Measurements from ENCODE around the gene FARP2.

DNA sequence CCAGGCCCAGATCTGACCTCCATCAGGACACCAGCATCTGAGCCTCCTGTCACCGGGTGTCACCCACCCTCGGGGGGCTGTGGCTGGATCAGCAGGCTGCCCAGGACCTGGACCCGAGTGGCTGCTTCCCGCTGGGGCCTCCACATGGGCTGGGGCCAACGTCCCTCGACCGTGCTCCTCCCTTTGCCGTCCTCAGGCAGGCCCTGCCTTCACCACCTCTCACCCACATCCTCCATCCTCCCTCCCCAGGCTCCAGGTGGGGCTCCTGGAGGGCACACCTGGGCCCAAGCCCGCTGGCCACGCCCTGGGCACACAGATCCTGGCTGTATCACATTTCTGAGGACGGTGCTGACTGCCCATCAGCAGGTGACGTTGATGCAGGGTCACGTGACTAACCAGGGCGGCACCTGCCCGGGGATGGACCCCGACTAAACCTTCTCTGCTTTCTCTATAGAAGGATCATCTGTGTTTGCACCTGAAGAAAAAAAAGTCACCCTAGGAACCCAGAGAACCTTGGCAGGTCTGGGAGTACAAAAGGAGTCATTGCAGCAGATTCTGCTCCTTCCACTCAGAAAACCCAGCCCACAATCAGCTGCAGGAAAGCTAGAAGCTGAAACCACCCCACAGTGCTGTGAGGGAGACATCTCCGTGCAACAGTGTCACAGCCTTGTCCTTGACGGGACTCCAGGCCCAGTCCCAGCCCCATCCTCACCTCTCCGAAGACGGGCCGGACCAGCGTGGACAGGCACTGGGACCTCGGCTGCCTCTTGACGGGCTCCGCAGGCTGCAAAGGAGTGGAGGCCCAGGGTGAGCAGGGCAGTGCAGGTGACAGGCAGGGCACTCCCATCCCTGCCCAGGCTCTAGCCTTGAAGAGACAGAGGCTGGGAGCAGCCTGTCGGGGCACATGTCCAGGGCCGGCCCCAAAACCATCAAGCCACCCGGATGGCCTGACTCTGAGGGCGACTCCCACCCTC lies 141.1 kb downstream of the FARP2 start:
- no peak for TF ChIP-seq CTCF (conservative IDR thresholded peaks at IDR 0.05; ENCODE audit: low read depth, low read length)
- no peak for TF ChIP-seq MAFK (IDR thresholded peaks at IDR 0.05; ENCODE audit: low read depth, low read length)
- no peak for TF ChIP-seq POLR2A (IDR thresholded peaks at IDR 0.05; ENCODE audit: low read depth, low read length)
- no peak for TF ChIP-seq CHD1 (IDR thresholded peaks at IDR 0.05; ENCODE audit: low read depth, low read length)
- no peak for TF ChIP-seq RFX5 (IDR thresholded peaks at IDR 0.05; ENCODE audit: low read depth, low read length)
- no peak for TF ChIP-seq CEBPB (IDR thresholded peaks at IDR 0.05; ENCODE audit: low read depth, low read length)
- no peak for TF ChIP-seq SMC3 (IDR thresholded peaks at IDR 0.05; ENCODE audit: low read depth, low read length)
- no peak for TF ChIP-seq RAD21 (IDR thresholded peaks at IDR 0.05; ENCODE audit: low read length)

All from IMR-90 (cell line).